Epithelial cell of esophagus (primary cell): Measurements from ENCODE around the gene CFAP97D1.

ENCODE experiments used
- DNase-seq: peaks from one replicate; pipeline ENCODE4 v3.0.0; 2010; ENCODE audit warnings: low read depth
- H3K4me3 ChIP-seq: 2 replicates; pipeline ENCODE4 v1.5.1; 2011; ENCODE audit warnings: mild to moderate bottlenecking, low read length, control low read depth
- CTCF ChIP-seq: IDR thresholded peaks from 2 replicates; pipeline ENCODE4 v1.5.1; 2011; ENCODE audit warnings: low read depth, mild to moderate bottlenecking, low read length, control low read depth, inconsistent platforms; ENCODE audit not compliant: insufficient read depth; ENCODE audit errors: missing control alignments

Gene CFAP97D1

GRCh38 chr17:43805117-43805516 lies 24.9 kb downstream of the CFAP97D1 start:
- TF ChIP-seq CTCF, result no peak
- no peak overlapping the region for H3K4me3 ChIP-seq
- DNase-seq, result no peak

GRCh38 chr17:43808076-43808475 lies 27.8 kb downstream of the CFAP97D1 start:
- H3K4me3 ChIP-seq, result no peak overlapping the region
- no peak for TF ChIP-seq CTCF
- DNase-seq, result no peak

- TF ChIP-seq CTCF, result no peak
- no peak for DNase-seq
- no peak overlapping the region for H3K4me3 ChIP-seq
Measured at GRCh38 chr17:43809121-43809520, 28.9 kb downstream of the CFAP97D1 start.

GRCh38 chr17:43810226-43810715 lies 30.0 kb downstream of the CFAP97D1 start:
- TF ChIP-seq CTCF, result no peak
- no peak for DNase-seq

GRCh38 chr17:43810823-43811222 lies 30.6 kb downstream of the CFAP97D1 start:
- no peak overlapping the region for H3K4me3 ChIP-seq
- no peak for TF ChIP-seq CTCF
- no peak for DNase-seq

More at GRCh38 chr17:43810226-43810715, 30.0 kb downstream of the CFAP97D1 start:
- H3K4me3 ChIP-seq, result no peak overlapping the region

GRCh38 chr17:43812396-43813265 lies 32.4 kb downstream of the CFAP97D1 start:
- H3K4me3 ChIP-seq, result no peak overlapping the region
- no peak for DNase-seq
- no peak for TF ChIP-seq CTCF
